ENCODE results near the gene CASP8.

DNA sequence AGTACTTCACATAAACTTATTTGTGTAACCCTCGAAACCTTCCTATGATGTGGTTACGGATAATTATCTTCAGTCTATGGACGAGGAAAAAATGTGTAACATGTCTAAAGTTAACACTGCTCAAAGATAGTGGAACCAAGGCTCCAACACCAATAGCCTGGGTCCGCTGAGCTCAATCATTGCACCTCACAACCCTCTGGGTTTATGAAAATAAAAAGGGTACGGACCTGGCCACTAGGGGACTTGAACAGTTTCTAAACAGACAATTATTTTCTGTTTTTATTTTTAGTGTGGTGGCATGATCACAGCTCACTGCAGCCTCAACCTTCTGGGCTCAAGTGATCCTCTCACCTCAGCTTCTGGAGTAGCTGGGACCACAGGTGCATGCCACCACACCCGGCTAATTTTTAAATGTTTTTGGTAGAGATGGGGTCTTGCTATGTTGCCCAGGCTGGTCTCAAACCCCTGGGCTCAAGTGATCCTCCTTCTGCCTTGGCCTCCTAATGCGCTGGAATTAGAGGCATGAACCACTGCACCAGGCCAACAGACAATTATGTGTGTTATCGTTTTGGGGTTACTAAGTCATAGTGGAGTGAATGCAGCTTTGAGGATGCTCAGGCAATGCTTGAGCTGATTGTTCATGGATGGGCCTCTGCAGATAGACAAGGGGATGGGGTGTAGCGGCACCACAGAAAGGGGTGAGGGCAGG lies 10.1 kb downstream of the CASP8 start:
- TF ChIP-seq, protein P1, sequence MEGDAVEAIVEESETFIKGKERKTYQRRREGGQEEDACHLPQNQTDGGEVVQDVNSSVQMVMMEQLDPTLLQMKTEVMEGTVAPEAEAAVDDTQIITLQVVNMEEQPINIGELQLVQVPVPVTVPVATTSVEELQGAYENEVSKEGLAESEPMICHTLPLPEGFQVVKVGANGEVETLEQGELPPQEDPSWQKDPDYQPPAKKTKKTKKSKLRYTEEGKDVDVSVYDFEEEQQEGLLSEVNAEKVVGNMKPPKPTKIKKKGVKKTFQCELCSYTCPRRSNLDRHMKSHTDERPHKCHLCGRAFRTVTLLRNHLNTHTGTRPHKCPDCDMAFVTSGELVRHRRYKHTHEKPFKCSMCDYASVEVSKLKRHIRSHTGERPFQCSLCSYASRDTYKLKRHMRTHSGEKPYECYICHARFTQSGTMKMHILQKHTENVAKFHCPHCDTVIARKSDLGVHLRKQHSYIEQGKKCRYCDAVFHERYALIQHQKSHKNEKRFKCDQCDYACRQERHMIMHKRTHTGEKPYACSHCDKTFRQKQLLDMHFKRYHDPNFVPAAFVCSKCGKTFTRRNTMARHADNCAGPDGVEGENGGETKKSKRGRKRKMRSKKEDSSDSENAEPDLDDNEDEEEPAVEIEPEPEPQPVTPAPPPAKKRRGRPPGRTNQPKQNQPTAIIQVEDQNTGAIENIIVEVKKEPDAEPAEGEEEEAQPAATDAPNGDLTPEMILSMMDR (IDR thresholded peaks at IDR 0.05): no peak
- no peak for TF ChIP-seq POLR2A (IDR thresholded peaks at IDR 0.05)

Measured in Peyer's patch (tissue), 4 donors.